OCI-M1 (cell line): Measurements from ENCODE around the gene ZC3H7B.
"Not testable (repeated sequence)": the region's sequence is repeated elsewhere in the genome, so short reads cannot be mapped to it uniquely, and the experiment has no call there.

Experiments
- DNase-seq: peaks from one replicate; lab custom pipeline; 2025; lab: John Stamatoyannopoulos, UW

ZC3H7B gene

DNA sequence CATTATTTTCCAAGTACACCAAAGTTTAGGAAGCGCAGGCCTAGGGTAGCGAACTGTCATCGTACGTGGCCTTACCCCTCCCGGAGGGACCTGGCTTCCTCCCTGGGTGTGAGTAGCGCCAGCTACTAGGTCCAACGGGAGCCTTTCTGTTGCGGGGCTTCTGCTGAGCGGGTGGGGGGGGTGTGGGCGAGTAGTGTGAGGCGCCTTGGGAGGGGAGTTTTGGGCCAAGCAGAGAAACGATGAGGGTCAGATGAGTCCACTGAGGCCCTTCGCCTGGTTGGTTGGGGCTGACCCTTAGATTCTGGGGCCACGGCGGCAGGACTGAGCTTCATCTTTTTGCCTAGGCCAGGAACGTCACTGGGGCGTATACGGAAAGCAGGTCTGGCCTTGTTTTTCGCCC is 81.3 kb downstream of the ZC3H7B start:
- DNase-seq, result no peak

DNA sequence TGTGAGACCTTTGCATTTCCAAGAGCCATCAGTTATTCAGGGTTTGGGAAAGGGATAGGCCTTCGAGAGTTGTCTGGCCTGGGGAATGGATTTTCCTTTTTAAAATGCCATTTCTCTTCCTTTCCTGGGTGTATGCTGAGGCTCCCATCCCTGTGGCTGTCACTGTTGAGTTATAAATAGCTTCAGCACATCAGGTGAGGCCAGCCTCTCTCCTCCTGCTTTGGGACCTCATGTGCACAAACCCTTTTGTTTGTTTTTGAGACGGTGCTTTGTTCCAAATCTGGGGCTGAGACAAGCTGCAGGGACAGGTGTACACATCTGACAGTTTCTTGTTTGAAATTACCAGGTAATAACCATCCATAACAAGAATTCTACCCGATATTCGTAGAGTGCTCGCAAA is 81.8 kb downstream of the ZC3H7B start:
- no peak for DNase-seq

DNA sequence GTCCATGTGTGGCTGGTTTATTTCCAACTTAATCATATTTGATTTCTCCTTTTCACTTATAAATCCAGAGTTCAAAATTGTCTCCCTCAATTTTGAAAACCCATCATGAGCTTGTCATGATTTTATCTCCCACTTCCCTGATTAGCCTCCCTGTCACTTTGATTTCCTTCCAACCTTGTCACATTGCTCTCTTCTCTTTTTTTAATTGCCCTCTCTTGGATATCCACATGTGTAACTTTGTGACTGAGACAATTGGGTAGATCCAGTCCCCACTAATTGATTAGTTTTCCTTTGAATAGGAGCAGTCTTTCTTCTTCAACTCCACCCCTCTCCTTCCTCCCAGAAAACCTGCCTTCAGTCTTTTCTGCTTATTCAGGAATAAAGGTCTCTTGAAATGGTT is 82.8 kb downstream of the ZC3H7B start:
- DNase-seq, result no peak

DNA sequence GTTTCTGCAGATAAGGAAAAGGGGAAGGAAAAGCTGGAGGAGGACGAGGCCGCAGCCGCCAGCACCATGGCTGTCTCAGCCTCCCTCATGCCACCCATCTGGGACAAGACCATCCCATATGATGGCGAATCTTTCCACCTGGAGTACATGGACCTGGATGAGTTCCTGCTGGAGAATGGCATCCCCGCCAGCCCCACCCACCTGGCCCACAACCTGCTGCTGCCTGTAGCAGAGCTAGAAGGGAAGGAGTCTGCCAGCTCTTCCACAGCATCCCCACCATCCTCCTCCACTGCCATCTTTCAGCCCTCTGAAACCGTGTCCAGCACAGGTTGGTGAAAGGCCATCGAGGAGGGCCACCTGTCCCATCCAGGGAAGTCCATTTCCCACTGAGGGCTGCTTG is 86.0 kb downstream of the ZC3H7B start:
- DNase-seq, result no peak

DNA sequence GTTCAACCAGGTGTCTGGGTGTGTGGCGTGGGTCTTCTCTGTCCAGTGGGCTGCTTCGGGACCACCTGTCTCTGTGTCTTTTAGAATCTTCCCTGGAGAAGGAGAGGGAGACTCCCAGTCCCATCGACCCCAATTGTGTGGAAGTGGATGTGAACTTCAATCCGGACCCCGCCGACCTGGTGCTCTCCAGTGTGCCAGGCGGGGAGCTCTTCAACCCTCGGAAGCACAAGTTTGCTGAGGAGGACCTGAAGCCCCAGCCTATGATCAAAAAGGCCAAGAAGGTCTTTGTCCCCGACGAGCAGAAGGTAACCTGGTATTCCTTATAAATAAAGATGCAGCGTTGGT is 92.7 kb downstream of the ZC3H7B start:
- no peak for DNase-seq

DNA sequence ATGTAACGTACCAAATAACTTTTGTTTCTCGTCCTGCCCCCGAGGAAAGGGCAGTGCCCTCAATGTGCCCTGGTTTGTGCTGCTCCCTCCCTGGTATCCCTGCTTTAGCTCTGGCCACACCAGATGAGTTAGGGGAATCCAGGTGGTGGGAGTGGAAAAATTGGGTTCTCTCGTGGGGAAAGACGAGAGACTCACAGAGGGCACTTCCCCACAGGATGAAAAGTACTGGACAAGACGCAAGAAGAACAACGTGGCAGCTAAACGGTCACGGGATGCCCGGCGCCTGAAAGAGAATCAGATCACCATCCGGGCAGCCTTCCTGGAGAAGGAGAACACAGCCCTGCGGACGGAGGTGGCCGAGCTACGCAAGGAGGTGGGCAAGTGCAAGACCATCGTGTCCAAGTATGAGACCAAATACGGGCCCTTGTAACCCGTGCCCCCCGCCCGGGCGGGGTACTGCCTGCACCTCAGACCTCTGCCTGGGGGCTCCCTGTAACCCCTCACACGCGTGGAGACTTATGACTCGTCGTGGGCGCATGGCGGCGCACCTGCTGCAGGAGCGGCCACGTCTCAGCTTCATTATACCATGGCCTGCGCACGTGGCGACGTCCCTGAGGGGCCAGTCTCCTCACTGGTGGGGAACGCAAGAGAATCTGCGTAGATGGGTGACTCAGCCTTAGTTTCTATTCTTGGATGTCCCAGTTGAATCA is 94.4 kb downstream of the ZC3H7B start:
- no peak for DNase-seq

DNA sequence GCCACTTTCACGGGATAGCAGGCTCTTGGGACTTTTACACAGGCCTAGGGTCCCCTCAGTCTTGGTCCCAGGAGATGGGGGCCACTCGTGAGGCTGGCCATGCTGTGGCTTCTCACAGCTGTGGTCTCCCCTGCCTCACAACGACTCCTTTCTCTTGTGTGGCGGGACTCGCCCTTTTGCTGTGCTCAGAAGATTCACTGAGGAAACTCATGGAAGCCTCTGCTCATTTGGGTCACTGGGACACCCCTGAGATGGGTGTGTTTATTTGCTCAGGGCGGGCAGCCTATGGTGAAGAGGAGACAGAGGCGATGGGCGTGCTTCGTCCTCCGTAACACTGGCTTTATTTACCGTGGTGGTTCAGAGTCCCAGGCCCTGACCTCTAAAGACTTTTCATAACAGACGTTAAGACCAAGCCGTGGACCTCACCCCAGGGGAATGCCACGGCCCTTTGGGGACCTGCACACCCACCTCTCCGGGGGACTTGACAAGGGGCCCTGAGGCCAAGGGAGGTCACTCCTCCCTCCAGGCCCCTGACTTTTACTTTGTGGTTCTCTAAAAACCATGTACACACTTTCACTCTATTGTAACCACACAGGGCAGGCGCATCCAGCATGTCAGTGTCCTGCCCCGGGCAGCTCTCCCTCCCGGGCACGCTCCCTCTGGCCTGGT is 96.0 kb downstream of the ZC3H7B start:
- no peak for DNase-seq

DNA sequence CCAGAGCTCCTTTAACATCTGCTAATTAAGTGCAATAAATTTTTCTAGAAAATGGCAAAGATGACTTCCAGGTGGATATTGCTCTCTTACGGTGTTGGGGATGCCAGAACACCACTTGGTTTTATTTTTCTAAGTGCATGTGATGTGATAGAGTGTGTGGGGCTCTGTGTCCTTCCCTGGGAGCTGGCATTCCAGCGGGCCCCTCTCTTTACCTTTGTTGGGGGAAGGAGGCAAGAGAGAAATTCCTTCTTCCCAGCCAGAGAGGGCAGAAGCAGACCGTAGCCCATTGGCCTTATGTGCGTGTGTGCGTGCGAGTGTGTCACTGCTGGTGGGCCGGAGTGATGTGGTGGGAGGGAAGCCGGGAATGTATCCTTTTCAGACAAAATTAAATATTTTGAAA is 97.6 kb downstream of the ZC3H7B start:
- no peak for DNase-seq

DNA sequence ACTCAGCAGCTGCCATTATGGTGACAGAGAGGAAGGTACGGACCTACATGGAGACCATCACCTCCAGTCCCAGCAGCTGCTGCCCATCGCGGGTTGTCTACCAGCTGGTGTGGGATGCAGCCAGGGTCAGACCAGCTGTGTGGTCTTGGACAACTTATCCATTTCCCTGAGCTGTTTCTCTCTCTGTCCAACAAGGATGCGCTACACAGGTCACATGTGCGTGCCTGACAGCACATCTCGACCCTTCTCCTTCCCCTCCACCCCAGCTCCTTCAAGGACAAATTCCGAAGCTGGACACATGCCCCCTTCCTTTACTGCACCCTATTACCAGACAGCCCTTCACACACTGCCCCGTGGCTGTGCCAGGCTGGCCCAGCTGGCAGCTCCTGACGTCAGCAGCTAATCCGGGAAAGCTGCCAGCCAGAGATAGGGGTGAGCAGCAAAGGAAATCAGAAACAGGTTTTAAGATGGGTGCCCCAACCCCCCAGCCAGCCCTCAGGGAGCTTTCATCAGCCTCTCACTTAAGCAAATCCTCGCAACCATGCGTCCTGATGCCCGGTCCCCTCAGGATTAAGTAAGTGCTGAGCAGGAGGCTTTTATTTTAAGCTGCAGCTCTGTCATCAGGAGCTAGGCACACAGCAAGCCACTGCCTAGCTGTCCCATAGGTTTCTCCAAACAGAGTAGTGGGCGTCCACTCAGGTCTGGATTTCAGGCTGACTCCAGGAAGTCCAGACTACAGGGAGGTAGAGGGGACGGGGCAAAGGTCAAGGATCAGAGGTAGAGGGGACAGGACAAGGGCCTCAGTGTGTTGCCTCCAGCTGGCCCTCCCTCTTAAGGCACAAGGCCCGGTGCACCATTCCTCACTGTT is 100.7 kb downstream of the ZC3H7B start:
- no peak for DNase-seq

DNA sequence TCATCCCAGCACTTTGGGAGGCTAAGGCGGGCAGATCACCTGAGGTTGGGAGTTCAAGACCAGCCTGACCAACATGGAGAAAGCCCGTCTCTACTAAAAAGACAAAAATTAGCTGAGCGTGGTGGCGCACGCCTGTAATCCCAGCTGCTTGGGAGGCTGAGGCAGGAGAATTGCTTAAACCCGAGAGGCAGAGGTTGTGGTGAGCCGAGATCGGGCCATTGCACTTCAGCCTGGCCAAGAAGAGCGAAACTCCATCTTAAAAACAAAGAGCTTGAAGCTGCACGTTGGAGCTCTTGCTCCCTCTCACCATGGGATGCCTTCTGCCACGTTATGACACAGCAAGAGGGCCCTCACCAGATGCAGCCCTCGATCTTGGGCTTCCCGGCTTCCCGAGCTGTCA is 101.5 kb downstream of the ZC3H7B start:
- not testable (repeated sequence) for DNase-seq

DNA sequence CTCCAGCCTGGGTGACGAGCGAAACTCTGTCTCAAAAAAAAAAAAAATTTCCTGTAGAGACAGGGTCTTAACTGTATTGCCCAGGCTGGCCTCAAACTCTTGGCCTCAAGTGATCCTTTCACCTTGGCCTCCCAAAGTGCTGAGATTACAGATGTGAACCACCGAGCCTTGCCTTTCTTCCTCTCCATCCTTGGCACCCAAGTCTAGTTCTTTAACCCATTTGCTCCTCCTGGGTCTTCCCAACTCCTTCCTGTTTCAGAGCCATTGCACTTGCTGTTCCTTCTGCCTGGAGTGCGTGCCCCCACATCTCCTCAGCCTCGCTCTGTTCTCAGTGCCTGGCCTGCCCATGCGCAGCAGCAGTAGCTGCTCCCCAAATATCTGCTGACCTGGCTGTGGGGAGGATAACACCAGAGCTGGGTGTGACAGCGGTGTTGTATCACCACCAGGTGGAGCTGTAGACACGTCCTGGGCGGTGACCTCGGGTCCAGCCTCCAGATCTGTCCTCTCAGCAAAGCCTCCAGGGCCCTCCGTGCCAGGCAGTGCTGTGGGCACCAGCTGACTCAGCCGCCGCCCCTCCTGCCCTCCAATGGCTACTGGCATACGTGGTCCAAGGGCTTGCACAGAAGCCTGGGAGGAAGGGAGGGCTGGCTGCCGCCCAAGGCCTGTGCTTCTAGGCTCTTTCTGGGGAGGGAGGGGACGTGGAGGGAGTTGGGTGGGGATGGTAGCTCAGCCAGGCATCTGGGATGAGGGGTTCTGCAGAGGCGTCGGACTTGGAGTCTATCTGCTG is 102.4 kb downstream of the ZC3H7B start:
- peak; percentile 87 for DNase-seq

DNA sequence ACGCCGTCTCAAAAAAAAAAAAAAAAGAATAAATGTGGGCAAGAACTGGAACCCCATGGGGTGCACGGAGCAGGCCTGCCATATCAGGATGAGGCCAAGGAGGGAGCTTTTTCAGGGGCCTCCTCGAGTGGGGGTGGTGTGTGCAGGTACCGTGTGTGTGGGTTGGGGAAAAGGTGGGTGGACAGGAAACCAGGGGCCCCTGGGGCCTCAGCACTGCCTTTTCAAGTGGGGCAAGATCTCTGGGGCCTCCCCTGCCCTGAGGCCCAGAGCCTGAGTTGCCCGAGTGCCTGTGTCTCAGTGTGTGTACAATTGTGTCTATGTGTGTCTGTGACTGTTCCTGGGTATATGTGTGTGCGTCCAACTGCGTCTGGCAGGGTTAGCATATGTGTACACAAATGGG is 104.3 kb downstream of the ZC3H7B start:
- DNase-seq, result no peak

DNA sequence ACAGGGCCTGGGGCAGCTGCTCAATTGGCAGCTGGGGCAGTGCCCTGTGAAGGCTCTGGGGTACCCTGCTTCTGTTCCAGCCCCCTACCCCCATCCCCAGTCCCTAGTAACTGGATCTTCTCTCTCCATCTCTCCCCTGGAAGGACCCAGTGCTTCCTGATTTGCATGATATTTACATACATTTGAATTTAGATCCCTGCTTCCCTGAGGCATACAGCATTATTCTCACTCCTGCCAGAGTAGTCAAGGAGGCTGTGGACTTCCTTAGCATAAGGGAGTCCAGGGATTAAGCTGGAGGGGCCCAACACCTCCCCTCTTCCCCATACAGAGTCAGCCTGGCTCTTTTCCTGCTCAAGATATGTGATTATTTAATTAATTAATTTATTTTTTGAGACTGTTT is 105.1 kb downstream of the ZC3H7B start:
- no peak for DNase-seq

DNA sequence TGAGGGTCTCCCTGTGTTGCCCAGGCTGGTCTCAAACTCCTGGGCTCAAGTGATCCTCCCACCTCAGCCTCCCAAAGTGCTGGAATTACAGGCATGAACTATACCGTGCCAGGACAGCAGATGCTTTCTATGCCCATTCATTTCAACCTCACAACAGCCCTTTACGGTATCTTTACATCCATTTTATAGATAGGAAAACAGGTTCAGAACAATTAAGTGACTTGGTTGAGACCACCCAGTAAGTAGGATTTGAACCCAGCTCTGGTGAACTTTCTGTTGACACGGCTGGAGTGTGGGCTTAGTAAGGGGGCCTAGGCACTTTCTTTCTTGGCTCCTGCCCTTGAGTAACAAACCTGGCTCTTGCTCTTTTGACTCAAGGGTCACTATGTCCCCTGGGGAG is 106.1 kb downstream of the ZC3H7B start:
- no peak for DNase-seq

DNA sequence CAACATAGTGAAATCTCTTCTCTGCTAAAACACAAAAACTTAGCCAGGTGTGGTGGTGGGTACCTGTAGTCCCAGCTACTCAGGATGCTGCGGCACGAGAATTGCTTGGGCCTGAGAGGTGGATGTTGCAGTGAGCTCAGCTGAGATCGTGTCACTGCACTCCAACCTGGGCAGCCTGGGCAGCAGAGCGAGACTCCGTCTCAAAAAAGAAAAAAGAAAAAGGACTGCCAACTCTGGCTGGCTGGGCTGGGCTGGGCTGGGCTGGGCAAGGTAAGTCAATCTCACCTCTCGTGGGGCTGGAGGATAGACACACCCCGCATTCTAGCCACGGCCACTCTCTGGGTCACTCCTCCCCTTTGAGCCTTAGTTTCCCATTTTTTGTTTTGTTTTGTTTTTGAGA is 107.3 kb downstream of the ZC3H7B start:
- DNase-seq, result no peak
